Loucy (cell line): Measurements from ENCODE around the gene MAP4K5.

Experiments used
- H2AFZ ChIP-seq: fragments of 200-600 bp; sonication (generic); 2 replicates; pipeline ENCODE4 v1.6.0; 2016; ENCODE audit warnings: antibody characterized with exemption, mild to moderate bottlenecking, low read length, moderate library complexity
- H3F3A ChIP-seq: fragments of 200-600 bp; 2 replicates; pipeline ENCODE4 v1.6.0; 2016; ENCODE audit warnings: antibody characterized with exemption, low read depth, mild to moderate bottlenecking
- H3K27me3 ChIP-seq: fragments of 200-600 bp; sonication (generic); 2 replicates; pipeline ENCODE4 v1.6.1; 2014; ENCODE audit warnings: low read length, mild to moderate bottlenecking; ENCODE audit not compliant: insufficient read depth, poor library complexity, severe bottlenecking
- H3K36me3 ChIP-seq: fragments of 200-600 bp; sonication (generic); 2 replicates; pipeline ENCODE4 v1.6.1; 2016; ENCODE audit warnings: low read length; ENCODE audit not compliant: insufficient read depth
- H3K4me1 ChIP-seq: fragments of 200-600 bp; sonication (generic); 2 replicates; pipeline ENCODE4 v1.5.1; 2014; ENCODE audit warnings: low read length, mild to moderate bottlenecking; ENCODE audit not compliant: insufficient read depth, poor library complexity, severe bottlenecking
- H3K4me2 ChIP-seq: fragments of 200-600 bp; sonication (generic); 2 replicates; pipeline ENCODE4 v1.6.0; 2014; ENCODE audit warnings: antibody characterized with exemption, low read length, low read depth, mild to moderate bottlenecking; ENCODE audit not compliant: poor library complexity, severe bottlenecking
- H3K4me3 ChIP-seq: fragments of 200-600 bp; sonication (generic); 2 replicates; pipeline ENCODE4 v1.5.1; 2014; ENCODE audit warnings: low read length, mild to moderate bottlenecking, mixed read lengths; ENCODE audit not compliant: poor library complexity, severe bottlenecking
- H3K79me2 ChIP-seq: fragments of 200-600 bp; sonication (generic); 2 replicates; pipeline ENCODE4 v1.6.1; 2014; ENCODE audit warnings: low read length; ENCODE audit not compliant: insufficient read depth
- H3K9ac ChIP-seq: fragments of 200-600 bp; sonication (generic); 2 replicates; pipeline ENCODE4 v1.6.0; 2014; ENCODE audit warnings: mild to moderate bottlenecking, low read depth, low read length, moderate library complexity; ENCODE audit not compliant: poor library complexity, severe bottlenecking
- H3K9me2 ChIP-seq: fragments of 200-600 bp; sonication (generic); replicated peaks from 2 replicates; pipeline ENCODE4 v1.6.1; 2016; ENCODE audit warnings: low read depth, low read length, mixed read lengths
- H3K9me3 ChIP-seq: fragments of 200-600 bp; sonication (generic); 2 replicates; pipeline ENCODE4 v1.6.1; 2014; ENCODE audit warnings: mild to moderate bottlenecking, antibody characterized with exemption, low read length, low read depth; ENCODE audit not compliant: insufficient read depth
- H4K20me1 ChIP-seq: fragments of 200-600 bp; sonication (generic); 2 replicates; pipeline ENCODE4 v1.6.0; 2014; ENCODE audit warnings: antibody characterized with exemption, low read length, mild to moderate bottlenecking; ENCODE audit not compliant: insufficient read depth, poor library complexity, severe bottlenecking
- EZH2phosphoT487 ChIP-seq: fragments of 200-600 bp; IDR thresholded peaks from 2 replicates; pipeline ENCODE4 v1.6.1; 2018; ENCODE audit warnings: antibody characterized with exemption, mild to moderate bottlenecking, moderate library complexity, borderline replicate concordance
- TF ChIP-seq, protein P1 (sequence below): fragments of 200-600 bp; sonication (generic); conservative IDR thresholded peaks from 2 replicates; pipeline ENCODE4 v1.5.1; 2014; ENCODE audit warnings: mild to moderate bottlenecking, antibody characterized with exemption, low read length

Gene MAP4K5

GRCh38 chr14:50383618-50384225 is 148.6 kb downstream of the MAP4K5 start:
- H3K9me2 ChIP-seq: no peaks in the 10 kb centered on the region
- no peaks in the 10 kb centered on the region for H3K36me3 ChIP-seq
- H3K79me2 ChIP-seq: no peaks in the 10 kb centered on the region
- no peak overlapping the region for H3K9ac ChIP-seq
- peaks cover 5% of the 10 kb centered on the region for H3K4me1 ChIP-seq
- no peaks in the 10 kb centered on the region for H3K27me3 ChIP-seq
- H3F3A ChIP-seq: no peaks in the 10 kb centered on the region
- no peaks in the 10 kb centered on the region for H4K20me1 ChIP-seq
- H2AFZ ChIP-seq: no peak overlapping the region
- no peak for TF ChIP-seq EZH2phosphoT487
- TF ChIP-seq, protein P1, sequence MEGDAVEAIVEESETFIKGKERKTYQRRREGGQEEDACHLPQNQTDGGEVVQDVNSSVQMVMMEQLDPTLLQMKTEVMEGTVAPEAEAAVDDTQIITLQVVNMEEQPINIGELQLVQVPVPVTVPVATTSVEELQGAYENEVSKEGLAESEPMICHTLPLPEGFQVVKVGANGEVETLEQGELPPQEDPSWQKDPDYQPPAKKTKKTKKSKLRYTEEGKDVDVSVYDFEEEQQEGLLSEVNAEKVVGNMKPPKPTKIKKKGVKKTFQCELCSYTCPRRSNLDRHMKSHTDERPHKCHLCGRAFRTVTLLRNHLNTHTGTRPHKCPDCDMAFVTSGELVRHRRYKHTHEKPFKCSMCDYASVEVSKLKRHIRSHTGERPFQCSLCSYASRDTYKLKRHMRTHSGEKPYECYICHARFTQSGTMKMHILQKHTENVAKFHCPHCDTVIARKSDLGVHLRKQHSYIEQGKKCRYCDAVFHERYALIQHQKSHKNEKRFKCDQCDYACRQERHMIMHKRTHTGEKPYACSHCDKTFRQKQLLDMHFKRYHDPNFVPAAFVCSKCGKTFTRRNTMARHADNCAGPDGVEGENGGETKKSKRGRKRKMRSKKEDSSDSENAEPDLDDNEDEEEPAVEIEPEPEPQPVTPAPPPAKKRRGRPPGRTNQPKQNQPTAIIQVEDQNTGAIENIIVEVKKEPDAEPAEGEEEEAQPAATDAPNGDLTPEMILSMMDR: peak; percentile 40; the same call in 1 of the 2 replicates
- no peak overlapping the region for H3K4me2 ChIP-seq
- H3K9me3 ChIP-seq: no peaks in the 10 kb centered on the region
- no peak overlapping the region for H3K4me3 ChIP-seq

DNA sequence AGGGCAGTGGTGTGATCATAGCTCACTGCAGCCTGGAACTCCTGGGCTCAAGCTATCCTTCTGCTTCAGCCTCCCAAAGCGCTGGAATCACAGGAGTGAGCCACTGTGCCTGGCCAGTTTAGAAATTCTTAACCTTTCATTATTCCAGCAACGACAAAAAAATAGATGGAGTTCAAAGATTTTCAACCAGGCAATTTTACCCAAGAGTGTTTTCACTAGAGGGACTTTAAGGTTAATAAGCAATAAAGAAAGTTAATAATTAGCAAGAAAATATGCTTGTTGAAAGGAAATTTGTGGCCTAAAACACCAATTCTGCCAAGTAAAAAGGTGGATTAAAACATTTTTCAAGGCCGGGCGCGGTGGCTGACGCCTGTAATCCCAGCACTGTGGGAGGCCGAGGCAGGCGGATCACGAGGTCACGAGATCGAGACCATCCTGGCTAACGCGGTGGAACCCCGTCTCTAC is 150.5 kb downstream of the MAP4K5 start:
- Histone ChIP-seq H3K79me2 (no peaks in the 10 kb centered on the region), H3K4me2 (no peak overlapping the region), H3K36me3 (no peaks in the 10 kb centered on the region), H3K27me3 (no peaks in the 10 kb centered on the region), H3F3A (no peaks in the 10 kb centered on the region), H3K4me3 (no peak overlapping the region), H2AFZ (no peak overlapping the region), H3K9ac (no peak overlapping the region), H3K4me1 (no peaks in the 10 kb centered on the region), H4K20me1 (no peaks in the 10 kb centered on the region), H3K9me2 (no peaks in the 10 kb centered on the region), H3K9me3 (no peaks in the 10 kb centered on the region)
- no peak for TF ChIP-seq EZH2phosphoT487

DNA sequence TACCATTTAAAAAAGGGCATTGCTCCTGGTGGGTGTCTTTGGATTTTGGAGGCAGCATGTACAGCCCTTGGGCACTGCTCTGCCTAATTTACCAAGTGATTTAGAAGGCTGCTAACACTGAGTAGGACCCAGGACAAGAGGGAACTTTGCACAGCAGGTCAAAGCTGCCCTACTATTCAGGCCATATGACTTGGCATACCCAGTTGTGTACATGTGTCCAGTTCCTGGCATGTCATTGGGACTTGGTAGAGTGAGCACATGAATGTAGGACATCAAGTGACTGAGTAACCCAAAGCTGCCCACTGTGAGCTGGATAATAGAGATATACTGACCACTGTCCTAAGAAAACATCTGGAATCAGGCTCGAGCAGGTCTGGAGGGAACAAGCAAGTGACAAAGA is 151.4 kb downstream of the MAP4K5 start:
- Histone ChIP-seq H3K4me3 (no peak overlapping the region), H3K27me3 (no peaks in the 10 kb centered on the region), H3K9me2 (no peaks in the 10 kb centered on the region), H3F3A (no peaks in the 10 kb centered on the region), H3K79me2 (no peaks in the 10 kb centered on the region), H3K36me3 (no peaks in the 10 kb centered on the region), H3K4me1 (no peaks in the 10 kb centered on the region), H4K20me1 (no peaks in the 10 kb centered on the region), H3K4me2 (no peak overlapping the region), H3K9ac (no peak overlapping the region), H2AFZ (no peak overlapping the region), H3K9me3 (no peaks in the 10 kb centered on the region)
- TF ChIP-seq, protein P1: no peak
- TF ChIP-seq EZH2phosphoT487: no peak

DNA sequence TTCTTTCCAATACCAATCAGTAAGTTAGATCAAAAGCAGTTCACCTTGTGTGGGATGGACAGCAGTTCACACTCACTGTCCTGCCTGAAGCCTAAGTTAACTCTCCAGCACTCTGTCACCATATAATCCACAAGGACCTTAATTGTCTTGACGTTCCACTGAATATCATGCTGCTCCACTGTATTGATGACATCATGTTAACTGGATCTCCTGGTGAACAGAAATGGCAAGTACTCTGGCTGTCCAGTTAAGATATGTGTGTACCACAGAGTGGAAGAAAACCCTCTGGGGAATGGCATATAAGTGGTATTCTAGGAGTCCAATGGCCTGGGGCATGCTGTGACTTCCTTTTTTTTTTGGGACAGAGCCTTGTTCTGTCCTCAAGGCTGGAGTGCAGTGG is 151.9 kb downstream of the MAP4K5 start:
- no peaks in the 10 kb centered on the region for H3K36me3 ChIP-seq
- H3K4me2 ChIP-seq: no peak overlapping the region
- no peak for TF ChIP-seq EZH2phosphoT487
- TF ChIP-seq, protein P1: no peak
- H3K27me3 ChIP-seq: no peaks in the 10 kb centered on the region
- H4K20me1 ChIP-seq: no peaks in the 10 kb centered on the region
- H3K9me2 ChIP-seq: no peaks in the 10 kb centered on the region
- no peak overlapping the region for H2AFZ ChIP-seq
- no peak overlapping the region for H3K4me3 ChIP-seq
- H3K9me3 ChIP-seq: no peaks in the 10 kb centered on the region
- H3K4me1 ChIP-seq: no peaks in the 10 kb centered on the region
- H3K79me2 ChIP-seq: no peaks in the 10 kb centered on the region
- no peak overlapping the region for H3K9ac ChIP-seq
- no peaks in the 10 kb centered on the region for H3F3A ChIP-seq
